Right lobe of liver (tissue), 4 donors: ENCODE data around the gene SF3A1.

Source experiments
- CTCF ChIP-seq, 4 donors: fragments of 200-600 bp in 3 of 4; fragments of 450-650 bp in 1 of 4; IDR thresholded peaks; one replicate each; pipeline versions ENCODE4 v1.5.1 to v1.8.0; 2016 to 2022; ENCODE audit warnings: antibody characterized with exemption in 4 of 4, mild to moderate bottlenecking in 2 of 4
- POLR2A ChIP-seq: fragments of 450-650 bp; IDR thresholded peaks from one replicate; pipeline ENCODE4 v1.6.1; 2017; ENCODE audit warnings: antibody characterized with exemption, mild to moderate bottlenecking
- donor health status: DM: no; HTN: no; CAD: no.
- donor health status: DM: no; HTN: no; CAD: no.
- donor health status: DM: no; HTN: yes; CAD: no.

- TF ChIP-seq CTCF (IDR thresholded peaks at IDR 0.05), result no peak
- no peak for TF ChIP-seq POLR2A
Measured at GRCh38 chr22:30338802-30339201, 17.9 kb downstream of the SF3A1 start.
